Panc1 (cell line): ENCODE measurements around the gene ZC3H10. TPM values are rescaled to one million over a fixed set of nuclear protein-coding genes. Genes with fewer than 3 reads are reported as not detected.

Experiments used
- ATAC-seq: fragments of 200-7000 bp; cut with Tn5 transposase; 2 replicates; pipeline ENCODE4 v1.9.1; 2020; ENCODE audit warnings: mild to moderate bottlenecking, moderate library complexity
- BruUV-seq: library from RNA; stranded (reverse); fragments of 400-500 nt; replicated peaks from 2 replicates; lab custom pipeline; 2021; lab: Mats Ljungman, UMichigan
- CTCF ChIA-PET: fragments of 300-600 bp; sonication (Branson Sonifier 250); formaldehyde crosslinking; loops from one replicate; lab custom pipeline; 2022; ENCODE audit warnings: antibody characterized with exemption; lab: Charles Lee
- POLR2A ChIA-PET: fragments of 300-600 bp; sonication (Branson Sonifier 250); formaldehyde crosslinking; loops from one replicate; lab custom pipeline; 2022; ENCODE audit warnings: antibody characterized with exemption; lab: Charles Lee
- DNase-seq: peaks from one replicate; pipeline ENCODE4 v3.0.0-alpha.2; 2010; ENCODE audit warnings: low read depth, low spot score
- H3K27ac ChIP-seq: 2 replicates; pipeline ENCODE4 v1.5.1; 2011; ENCODE audit warnings: mild to moderate bottlenecking, low read length, inconsistent platforms
- H3K27me3 ChIP-seq: fragments of 200-500 bp; sonication (Bioruptor generic); 2 replicates; pipeline ENCODE4 v1.6.0; 2014; ENCODE audit warnings: low read length, inconsistent platforms; ENCODE audit not compliant: control insufficient read depth, insufficient read depth
- H3K36me3 ChIP-seq: fragments of 200-500 bp; sonication (Bioruptor generic); 2 replicates; pipeline ENCODE4 v1.5.1; 2014; ENCODE audit warnings: inconsistent platforms, mild to moderate bottlenecking, low read length, moderate library complexity; ENCODE audit not compliant: control insufficient read depth, insufficient read depth
- H3K4me1 ChIP-seq: 2 replicates; pipeline ENCODE4 v1.5.1; 2011; ENCODE audit warnings: inconsistent platforms, mild to moderate bottlenecking, low read length, moderate library complexity; ENCODE audit not compliant: control insufficient read depth, insufficient read depth
- H3K4me3 ChIP-seq, 2 experiments: 2 replicates each; pipeline ENCODE4 v1.5.1; 2011 to 2012; ENCODE audit warnings: low read depth in 2 of 2, low read length in 2 of 2, mild to moderate bottlenecking in 2 of 2, inconsistent platforms in 1 of 2, moderate library complexity in 1 of 2
- H3K9me3 ChIP-seq: fragments of 200-500 bp; sonication (Bioruptor generic); 2 replicates; pipeline ENCODE4 v1.5.1; 2014; ENCODE audit warnings: low read depth, mild to moderate bottlenecking, inconsistent platforms, low read length, moderate library complexity; ENCODE audit not compliant: control insufficient read depth, insufficient read depth
- POLR2AphosphoS5 ChIP-seq: IDR thresholded peaks from 2 replicates; pipeline ENCODE4 v1.6.1; 2012; ENCODE audit warnings: mild to moderate bottlenecking, low read depth, low read length, moderate library complexity
- SIN3A ChIP-seq: IDR thresholded peaks from 2 replicates; pipeline ENCODE4 v1.6.1; 2012; ENCODE audit warnings: low read depth, mild to moderate bottlenecking, low read length, moderate library complexity, borderline replicate concordance; ENCODE audit not compliant: insufficient read depth
- TCF7L2 ChIP-seq: IDR thresholded peaks from 2 replicates; pipeline ENCODE4 v1.6.1; 2011; ENCODE audit warnings: mild to moderate bottlenecking, low read depth, low read length, inconsistent platforms
- in situ Hi-C: cut with HindIII; loops from 2 replicates; pipeline ENCODE4 v1.10.0; 2016; ENCODE audit warnings: low sequenced_read_pairs, low pct_unique_long_range_greater_than_20kb
- intact Hi-C: fragments of 100-400 bp; cut with micrococcal nuclease; formaldehyde crosslinking; loops from one replicate; pipeline ENCODE4 v1.10.0; 2022; ENCODE audit not compliant: unreplicated experiment
- total RNA-seq: library from RNA; stranded (reverse); gene quantifications from one replicate; pipeline ENCODE4 v1.2.1, GENCODE V29; 2021; ENCODE audit not compliant: unreplicated experiment
- TF ChIP-seq, protein P1 (sequence below): fragments of 450-650 bp; IDR thresholded peaks from 2 replicates; pipeline ENCODE4 v1.5.1; 2017; ENCODE audit warnings: mild to moderate bottlenecking
- TF ChIP-seq, protein P2 (sequence below), 2 experiments: IDR thresholded peaks; 2 replicates each; pipeline ENCODE4 v1.6.1; 2011 to 2012; ENCODE audit warnings: low read depth in 2 of 2, control low read depth in 1 of 2, low read length in 1 of 2, mild to moderate bottlenecking in 1 of 2, moderate library complexity in 1 of 2; ENCODE audit not compliant: insufficient read depth in 1 of 2

ZC3H10 gene
- total RNA-seq, 1 experiment from 2014 or later: 6.0 TPM

DNA sequence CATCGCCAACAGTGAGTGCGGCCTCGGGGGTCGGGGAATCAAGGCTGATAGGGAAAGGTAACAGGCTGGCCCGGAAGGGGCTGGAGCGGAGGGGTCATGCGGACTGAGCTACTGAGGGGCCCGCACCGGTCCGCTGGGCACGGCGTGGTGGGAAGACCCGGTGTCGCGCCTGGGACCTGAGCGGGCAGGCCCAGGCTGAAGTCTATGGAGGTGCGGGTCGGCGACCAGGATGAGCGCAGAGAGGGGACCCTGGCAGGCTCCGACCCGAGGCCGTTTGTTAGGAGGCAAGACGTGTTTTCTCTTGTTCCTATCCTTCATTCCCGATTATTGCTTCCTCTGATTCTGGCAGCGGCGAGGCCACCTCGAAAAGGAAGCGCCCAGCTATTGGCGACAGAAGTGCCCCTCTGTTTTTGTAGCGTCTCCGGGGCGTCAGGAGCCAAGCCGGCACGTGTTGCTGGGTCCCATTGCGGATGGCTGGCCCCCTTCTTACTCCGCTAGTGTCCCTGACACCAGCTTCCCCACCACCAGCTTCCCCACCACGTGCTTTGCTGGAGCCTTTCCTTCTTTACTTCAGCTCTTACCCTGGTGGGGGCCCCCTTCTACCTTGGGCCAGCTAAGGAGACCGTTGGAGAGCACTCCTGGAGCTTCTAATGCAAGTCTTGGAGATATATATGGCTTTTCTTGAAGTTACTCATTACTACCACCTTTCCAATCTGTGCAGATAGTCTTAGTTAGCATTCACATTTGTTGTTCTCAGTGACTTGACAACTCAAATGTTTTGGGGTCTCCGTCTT is 13.1 kb upstream of the ZC3H10 start:
- TF ChIP-seq TCF7L2 (no peak), SIN3A (0 out of 2 replicates have a peak, but pooled peaks have one; percentile 72)
- ATAC-seq (peak; percentile 42), DNase-seq (no peak)
- Histone ChIP-seq H3K4me3 (peak overlapping the region; percentile 72 to 93), H3K27me3 (no peaks in the 10 kb centered on the region; the same call in 1 of the 2 replicates), H3K27ac (peak overlapping the region; percentile 93), H3K9me3 (no peaks in the 10 kb centered on the region), H3K36me3 (peaks cover 28% of the 10 kb centered on the region), H3K4me1 (peaks cover 20% of the 10 kb centered on the region)
- in situ Hi-C loops: no loop called here
- intact Hi-C loops: no loop called here
- no TSS peak for BruUV-seq
- POLR2A ChIA-PET: interaction anchor here (0.6 to 1.0 kb wide), 2 partner anchors 98 to 231 kb away, joined by 4 to 10 read pairs; no protein-coding TSS in a partner anchor
- CTCF ChIA-PET: interaction anchor here (1.0 kb wide), 1 partner anchor 28 kb away, joined by 3 read pairs; no protein-coding TSS in a partner anchor

DNA sequence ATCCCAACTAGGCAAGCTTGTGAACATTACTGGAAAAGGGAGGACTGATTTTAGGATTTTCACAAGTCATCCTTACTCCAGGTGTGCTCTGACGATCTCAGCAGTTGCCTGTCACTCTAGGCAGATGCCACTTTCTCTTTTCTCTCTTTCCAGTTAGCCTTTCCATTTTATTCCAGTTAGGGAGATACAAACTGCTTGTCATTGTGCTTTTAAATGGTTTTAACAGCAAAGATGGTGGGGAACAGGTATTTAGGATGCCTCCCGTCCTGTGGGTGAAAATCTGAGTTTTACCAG is 12.5 kb upstream of the ZC3H10 start:
- H3K4me3 ChIP-seq: peak overlapping the region; percentile 72 to 93
- DNase-seq (no peak), ATAC-seq (no peak)
- H3K9me3 ChIP-seq: no peaks in the 10 kb centered on the region
- POLR2A ChIA-PET: no interaction called here
- H3K4me1 ChIP-seq: peaks cover 20% of the 10 kb centered on the region
- TF ChIP-seq POLR2AphosphoS5 (no peak), SIN3A (no peak), TCF7L2 (no peak)
- TF ChIP-seq, protein P1, sequence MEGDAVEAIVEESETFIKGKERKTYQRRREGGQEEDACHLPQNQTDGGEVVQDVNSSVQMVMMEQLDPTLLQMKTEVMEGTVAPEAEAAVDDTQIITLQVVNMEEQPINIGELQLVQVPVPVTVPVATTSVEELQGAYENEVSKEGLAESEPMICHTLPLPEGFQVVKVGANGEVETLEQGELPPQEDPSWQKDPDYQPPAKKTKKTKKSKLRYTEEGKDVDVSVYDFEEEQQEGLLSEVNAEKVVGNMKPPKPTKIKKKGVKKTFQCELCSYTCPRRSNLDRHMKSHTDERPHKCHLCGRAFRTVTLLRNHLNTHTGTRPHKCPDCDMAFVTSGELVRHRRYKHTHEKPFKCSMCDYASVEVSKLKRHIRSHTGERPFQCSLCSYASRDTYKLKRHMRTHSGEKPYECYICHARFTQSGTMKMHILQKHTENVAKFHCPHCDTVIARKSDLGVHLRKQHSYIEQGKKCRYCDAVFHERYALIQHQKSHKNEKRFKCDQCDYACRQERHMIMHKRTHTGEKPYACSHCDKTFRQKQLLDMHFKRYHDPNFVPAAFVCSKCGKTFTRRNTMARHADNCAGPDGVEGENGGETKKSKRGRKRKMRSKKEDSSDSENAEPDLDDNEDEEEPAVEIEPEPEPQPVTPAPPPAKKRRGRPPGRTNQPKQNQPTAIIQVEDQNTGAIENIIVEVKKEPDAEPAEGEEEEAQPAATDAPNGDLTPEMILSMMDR: no peak
- TF ChIP-seq, protein P2, sequence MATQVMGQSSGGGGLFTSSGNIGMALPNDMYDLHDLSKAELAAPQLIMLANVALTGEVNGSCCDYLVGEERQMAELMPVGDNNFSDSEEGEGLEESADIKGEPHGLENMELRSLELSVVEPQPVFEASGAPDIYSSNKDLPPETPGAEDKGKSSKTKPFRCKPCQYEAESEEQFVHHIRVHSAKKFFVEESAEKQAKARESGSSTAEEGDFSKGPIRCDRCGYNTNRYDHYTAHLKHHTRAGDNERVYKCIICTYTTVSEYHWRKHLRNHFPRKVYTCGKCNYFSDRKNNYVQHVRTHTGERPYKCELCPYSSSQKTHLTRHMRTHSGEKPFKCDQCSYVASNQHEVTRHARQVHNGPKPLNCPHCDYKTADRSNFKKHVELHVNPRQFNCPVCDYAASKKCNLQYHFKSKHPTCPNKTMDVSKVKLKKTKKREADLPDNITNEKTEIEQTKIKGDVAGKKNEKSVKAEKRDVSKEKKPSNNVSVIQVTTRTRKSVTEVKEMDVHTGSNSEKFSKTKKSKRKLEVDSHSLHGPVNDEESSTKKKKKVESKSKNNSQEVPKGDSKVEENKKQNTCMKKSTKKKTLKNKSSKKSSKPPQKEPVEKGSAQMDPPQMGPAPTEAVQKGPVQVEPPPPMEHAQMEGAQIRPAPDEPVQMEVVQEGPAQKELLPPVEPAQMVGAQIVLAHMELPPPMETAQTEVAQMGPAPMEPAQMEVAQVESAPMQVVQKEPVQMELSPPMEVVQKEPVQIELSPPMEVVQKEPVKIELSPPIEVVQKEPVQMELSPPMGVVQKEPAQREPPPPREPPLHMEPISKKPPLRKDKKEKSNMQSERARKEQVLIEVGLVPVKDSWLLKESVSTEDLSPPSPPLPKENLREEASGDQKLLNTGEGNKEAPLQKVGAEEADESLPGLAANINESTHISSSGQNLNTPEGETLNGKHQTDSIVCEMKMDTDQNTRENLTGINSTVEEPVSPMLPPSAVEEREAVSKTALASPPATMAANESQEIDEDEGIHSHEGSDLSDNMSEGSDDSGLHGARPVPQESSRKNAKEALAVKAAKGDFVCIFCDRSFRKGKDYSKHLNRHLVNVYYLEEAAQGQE (IDR thresholded peaks at IDR 0.05; ENCODE audit: insufficient read depth in 1 of 2, low read depth in 2 of 2, low read length in 1 of 2): no peak
- peaks cover 32% of the 10 kb centered on the region for H3K36me3 ChIP-seq
- H3K27me3 ChIP-seq: no peaks in the 10 kb centered on the region; the same call in 1 of the 2 replicates
- intact Hi-C loops: no loop called here
- H3K27ac ChIP-seq: peak overlapping the region; percentile 93
- no TSS peak for BruUV-seq
- in situ Hi-C loops: no loop called here
- CTCF ChIA-PET: no interaction called here

DNA sequence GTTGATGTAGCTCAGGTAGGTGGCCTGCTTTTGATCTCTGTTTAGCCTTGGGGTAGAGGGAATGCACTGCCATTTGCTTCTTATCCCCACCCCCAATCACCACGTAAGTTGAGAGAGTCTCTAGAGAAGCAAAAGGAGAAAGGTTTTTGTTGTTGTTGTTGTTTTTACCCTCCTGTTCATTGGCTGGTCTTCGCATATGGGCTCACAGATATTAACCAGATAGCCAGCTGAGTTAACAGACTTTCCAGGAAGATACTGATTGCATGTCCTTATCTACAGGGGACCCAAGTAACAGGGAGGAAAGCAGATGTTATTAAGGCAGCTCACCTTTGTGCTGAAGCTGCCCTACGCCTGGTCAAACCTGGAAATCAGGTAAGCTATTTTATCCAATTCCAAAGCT is 10.8 kb upstream of the ZC3H10 start:
- ChIA-PET CTCF (no interaction called here), POLR2A (no interaction called here)
- TF ChIP-seq POLR2AphosphoS5: no peak
- H3K4me1 ChIP-seq: peaks cover 20% of the 10 kb centered on the region
- ATAC-seq (no peak), DNase-seq (no peak)
- no peak overlapping the region for H3K27ac ChIP-seq
- H3K4me3 ChIP-seq: no peak overlapping the region
- peaks cover 47% of the 10 kb centered on the region for H3K36me3 ChIP-seq
- in situ Hi-C loops: no loop called here
- no TSS peak for BruUV-seq
- no peaks in the 10 kb centered on the region for H3K27me3 ChIP-seq
- no peaks in the 10 kb centered on the region for H3K9me3 ChIP-seq
- intact Hi-C loops: no loop called here
